Kidney (tissue), 14 donors: ENCODE results near the gene DHRS7B. TPM values are rescaled to one million over a fixed set of nuclear protein-coding genes. Genes with fewer than 3 reads are reported as not detected.

Source experiments
- DNase-seq, 5 donors: peaks; one replicate each; pipeline ENCODE4 v3.0.0-alpha.2; 2013 to 2020
- FAIRE-seq: peaks from 2 replicates; lab custom pipeline; 2012; peaks lifted over from hg19 to GRCh38; lab: Jason Lieb, UNC
- H3K27ac ChIP-seq, 2 donors: one replicate each; pipeline ENCODE4 v1.7.0; 2013; ENCODE audit warnings: low read depth in 2 of 2, low read length in 2 of 2, inconsistent platforms in 1 of 2
- H3K27me3 ChIP-seq: one replicate; pipeline ENCODE4 v1.7.1; 2013; ENCODE audit warnings: low read length, inconsistent platforms; ENCODE audit not compliant: control insufficient read depth, insufficient read depth
- H3K36me3 ChIP-seq, 3 donors: one replicate each; pipeline versions ENCODE4 v1.7.0 to v1.7.1; 2013; ENCODE audit warnings: low read length in 3 of 3, control low read depth in 1 of 3, inconsistent platforms in 1 of 3; ENCODE audit not compliant: insufficient read depth in 3 of 3, control insufficient read depth in 2 of 3
- H3K4me1 ChIP-seq, 3 donors: one replicate each; pipeline versions ENCODE4 v1.7.0 to v1.7.1; 2013; ENCODE audit warnings: low read length in 3 of 3, inconsistent platforms in 1 of 3, low read depth in 1 of 3; ENCODE audit not compliant: control insufficient read depth in 2 of 3, insufficient read depth in 2 of 3
- H3K4me3 ChIP-seq, 3 donors: one replicate each; pipeline versions ENCODE4 v1.7.0 to v1.8.1; 2013; ENCODE audit warnings: low read length in 3 of 3, control low read depth in 1 of 3, inconsistent platforms in 1 of 3
- H3K9ac ChIP-seq, 3 donors: one replicate each; pipeline versions ENCODE4 v1.7.0 to v1.7.1; 2013; ENCODE audit warnings: low read length in 3 of 3, control low read depth in 1 of 3, inconsistent platforms in 1 of 3
- H3K9me3 ChIP-seq, 3 donors: one replicate each; pipeline versions ENCODE4 v1.7.0 to v1.7.1; 2013; ENCODE audit warnings: low read length in 3 of 3, control low read depth in 1 of 3, inconsistent platforms in 1 of 3; ENCODE audit not compliant: control insufficient read depth in 2 of 3, insufficient read depth in 1 of 3
- intact Hi-C: fragments of 100-400 bp; cut with DNase I; formaldehyde crosslinking; loops from one replicate; pipeline ENCODE4 v1.11.1; 2022
- polyA plus RNA-seq: library from polyadenylated mRNA; stranded (reverse); fragments of 350-450 nt; fragmentation: Illumina TruSeq; extraction: RNeasy Lipid Tissue Mini Kit (QIAGEN cat#74804); gene quantifications from one replicate; pipeline ENCODE4 v1.2.3, GENCODE V29; 2014; ENCODE audit warnings: low read depth, low replicate concordance; ENCODE audit not compliant: insufficient read depth
- total RNA-seq: library from RNA; stranded (reverse); fragmentation: NEBNext Ultra II Directional; extraction: Animal tissue kit (Norgen Biotek cat#: 25700); gene quantifications from one replicate; pipeline ENCODE4 v1.2.1, GENCODE V29; 2021
- TF ChIP-seq, protein P1 (sequence below): IDR thresholded peaks from 3 replicates; pipeline ENCODE4 v1.5.1; 2012; ENCODE audit warnings: mild to moderate bottlenecking, moderate library complexity, borderline replicate concordance; ENCODE audit not compliant: insufficient read depth; ENCODE audit errors: extremely low read depth
- donor health status: control.
- donor health status: control.
- donor health status: control.
- donor health status: control.
- donor health status: control.
- donor health status: DM: yes; HTN: yes; CAD: no.
- donor health status: Normal renal cell carcinoma (clear cell type).

Gene DHRS7B
- total and polyA plus RNA-seq, 2 donors from 2014 or later: 19.9 to 58.8 TPM

DNA sequence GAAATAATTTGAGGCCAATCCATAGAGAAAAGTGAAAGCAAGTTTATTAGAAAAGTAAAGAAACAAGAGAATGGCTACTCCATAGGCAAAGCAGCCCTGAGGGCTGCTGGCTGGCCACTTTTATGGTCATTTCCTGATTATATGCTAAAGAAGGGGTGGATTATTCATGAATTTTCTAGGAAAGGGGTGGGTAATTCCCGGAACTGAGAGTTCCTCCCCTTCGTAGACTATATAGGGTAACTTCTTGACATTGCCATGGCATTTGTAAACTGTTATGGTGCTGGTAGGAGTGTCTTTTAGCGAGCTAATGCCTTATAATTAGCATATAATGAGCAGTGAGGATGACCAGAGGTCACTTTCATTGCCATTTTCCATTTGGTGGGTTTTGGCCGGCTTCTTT lies 4.4 kb downstream of the DHRS7B start:
- Histone ChIP-seq H3K27me3 (no peaks in the 10 kb centered on the region), H3K9me3 (peaks cover 0 to 5% (median 0%) of the 10 kb centered on the region in 3 donors), H3K4me1 (peaks cover 0 to 11% (median 10%) of the 10 kb centered on the region in 3 donors), H3K36me3 (no peaks in the 10 kb centered on the region), H3K4me3 (no peak overlapping the region), H3K9ac (no peak overlapping the region), H3K27ac (no peak overlapping the region)
- FAIRE-seq (no peak), DNase-seq (no peak)
- TF ChIP-seq, protein P1, sequence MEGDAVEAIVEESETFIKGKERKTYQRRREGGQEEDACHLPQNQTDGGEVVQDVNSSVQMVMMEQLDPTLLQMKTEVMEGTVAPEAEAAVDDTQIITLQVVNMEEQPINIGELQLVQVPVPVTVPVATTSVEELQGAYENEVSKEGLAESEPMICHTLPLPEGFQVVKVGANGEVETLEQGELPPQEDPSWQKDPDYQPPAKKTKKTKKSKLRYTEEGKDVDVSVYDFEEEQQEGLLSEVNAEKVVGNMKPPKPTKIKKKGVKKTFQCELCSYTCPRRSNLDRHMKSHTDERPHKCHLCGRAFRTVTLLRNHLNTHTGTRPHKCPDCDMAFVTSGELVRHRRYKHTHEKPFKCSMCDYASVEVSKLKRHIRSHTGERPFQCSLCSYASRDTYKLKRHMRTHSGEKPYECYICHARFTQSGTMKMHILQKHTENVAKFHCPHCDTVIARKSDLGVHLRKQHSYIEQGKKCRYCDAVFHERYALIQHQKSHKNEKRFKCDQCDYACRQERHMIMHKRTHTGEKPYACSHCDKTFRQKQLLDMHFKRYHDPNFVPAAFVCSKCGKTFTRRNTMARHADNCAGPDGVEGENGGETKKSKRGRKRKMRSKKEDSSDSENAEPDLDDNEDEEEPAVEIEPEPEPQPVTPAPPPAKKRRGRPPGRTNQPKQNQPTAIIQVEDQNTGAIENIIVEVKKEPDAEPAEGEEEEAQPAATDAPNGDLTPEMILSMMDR: no peak
- intact Hi-C loops: no loop called here

DNA sequence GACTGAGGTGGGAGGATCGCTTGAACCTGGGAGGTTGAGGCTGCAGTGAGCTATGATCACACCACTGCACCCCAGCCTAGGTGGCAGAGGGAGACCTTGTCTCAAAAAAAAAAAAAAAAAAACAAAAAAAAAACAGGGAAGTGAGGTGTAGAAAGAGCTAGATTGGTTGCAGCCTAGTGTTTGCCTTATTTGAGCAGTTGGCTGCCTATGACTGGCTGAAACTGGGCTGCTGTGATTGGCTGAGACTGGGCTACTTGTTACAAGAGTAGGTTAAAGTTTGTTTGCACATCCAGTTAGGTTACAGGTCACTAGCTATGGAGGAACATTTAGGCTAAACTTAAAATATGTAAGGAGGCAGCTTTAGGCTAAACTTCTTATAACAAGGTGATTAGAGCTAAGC lies 5.7 kb downstream of the DHRS7B start:
- peaks cover 0 to 7% (median 6%) of the 10 kb centered on the region in 3 donors for H3K4me1 ChIP-seq
- no peak for FAIRE-seq

DNA sequence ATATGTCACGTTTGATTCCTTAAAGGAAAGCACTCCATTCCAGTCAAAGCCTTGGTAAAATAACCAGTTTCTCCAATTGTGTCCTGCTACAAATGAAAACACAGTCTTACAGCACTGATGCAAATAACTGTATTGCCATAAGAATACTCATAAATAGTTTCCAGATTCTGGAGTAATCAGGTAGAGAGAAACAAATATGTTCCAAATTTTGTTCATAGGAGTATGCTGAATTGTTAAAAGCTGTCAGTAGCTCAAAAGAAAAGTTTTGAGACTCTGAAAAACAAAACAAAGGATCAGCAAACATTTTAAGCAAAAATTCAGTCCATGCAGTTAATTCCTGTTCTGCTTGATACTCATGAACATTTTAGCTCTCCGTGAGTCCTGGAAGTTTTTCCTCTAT lies 7.8 kb downstream of the DHRS7B start:
- H3K9ac ChIP-seq: no peak overlapping the region
- FAIRE-seq (no peak), DNase-seq (no peak)
- H3K27ac ChIP-seq: no peak overlapping the region
- no peaks in the 10 kb centered on the region for H3K27me3 ChIP-seq
- TF ChIP-seq, protein P1: no peak
- H3K9me3 ChIP-seq: peaks cover 0 to 5% (median 0%) of the 10 kb centered on the region in 3 donors
- no peaks in the 10 kb centered on the region for H3K4me1 ChIP-seq
- no peaks in the 10 kb centered on the region for H3K36me3 ChIP-seq
- no peak overlapping the region for H3K4me3 ChIP-seq
- intact Hi-C loops: no loop called here

More for the DNA sequence above, 5.7 kb downstream of the DHRS7B start:
- TF ChIP-seq, protein P1: no peak
- no peak overlapping the region for H3K27ac ChIP-seq
- no peak overlapping the region for H3K9ac ChIP-seq
- intact Hi-C loops: no loop called here
- H3K36me3 ChIP-seq: no peaks in the 10 kb centered on the region
- no peaks in the 10 kb centered on the region for H3K27me3 ChIP-seq
- no peak overlapping the region for H3K4me3 ChIP-seq
- DNase-seq: no peak
- H3K9me3 ChIP-seq: peaks cover 0 to 5% (median 0%) of the 10 kb centered on the region in 3 donors

DNA sequence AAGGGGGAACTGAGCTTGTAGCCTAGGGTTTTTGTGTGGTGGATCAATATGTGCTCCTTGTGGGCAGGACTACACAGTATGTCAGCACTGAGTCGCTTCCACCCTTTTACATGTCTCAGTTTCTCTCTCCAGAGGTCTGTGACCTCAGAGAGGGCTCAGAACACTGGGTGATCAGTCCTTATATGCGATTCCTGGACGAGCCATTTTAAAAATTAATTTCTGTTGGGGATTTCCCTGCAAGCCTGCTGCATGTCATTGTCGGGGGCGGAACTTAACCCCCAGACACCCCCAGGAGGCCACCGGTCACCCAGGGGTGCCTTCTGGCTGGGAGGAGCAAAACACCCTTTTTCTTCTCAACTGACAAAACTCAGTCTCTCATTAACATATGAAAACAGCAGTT lies 14.1 kb downstream of the DHRS7B start:
- DNase-seq (no peak), FAIRE-seq (no peak)
- TF ChIP-seq, protein P1: no peak
- Histone ChIP-seq H3K27me3 (no peaks in the 10 kb centered on the region), H3K27ac (no peak overlapping the region), H3K9ac (no peak overlapping the region), H3K4me3 (peak overlapping the region in 1 of 3 donors; percentile 18), H3K9me3 (no peaks in the 10 kb centered on the region), H3K36me3 (no peaks in the 10 kb centered on the region), H3K4me1 (peaks cover 0 to 5% (median 4%) of the 10 kb centered on the region in 3 donors)
- intact Hi-C loops: no loop called here
